Ishikawa (cell line): ENCODE results near the gene VEGFA.

ENCODE experiments used
- CEBPB ChIP-seq: IDR thresholded peaks from 2 replicates; pipeline ENCODE4 v1.6.1; 2012
- CREB1 ChIP-seq: IDR thresholded peaks from 2 replicates; pipeline ENCODE4 v1.6.1; 2012; ENCODE audit warnings: low read depth
- EGR1 ChIP-seq: IDR thresholded peaks from 2 replicates; pipeline ENCODE4 v1.6.1; 2012
- EP300 ChIP-seq: IDR thresholded peaks from 2 replicates; pipeline ENCODE4 v1.6.1; 2012; ENCODE audit warnings: borderline replicate concordance
- FOXM1 ChIP-seq: IDR thresholded peaks from 2 replicates; pipeline ENCODE4 v1.6.1; 2012; ENCODE audit warnings: low read depth, borderline replicate concordance
- NFIC ChIP-seq: IDR thresholded peaks from 2 replicates; pipeline ENCODE4 v1.6.1; 2012
- TCF12 ChIP-seq: IDR thresholded peaks from 2 replicates; pipeline ENCODE4 v1.6.1; 2012; ENCODE audit warnings: low read depth
- TF ChIP-seq, protein P1 (sequence below): IDR thresholded peaks from 2 replicates; pipeline ENCODE4 v1.6.1; 2012
- TF ChIP-seq, protein P2 (sequence below): IDR thresholded peaks from 2 replicates; pipeline ENCODE4 v1.6.1; 2012

- TF ChIP-seq, protein P1, sequence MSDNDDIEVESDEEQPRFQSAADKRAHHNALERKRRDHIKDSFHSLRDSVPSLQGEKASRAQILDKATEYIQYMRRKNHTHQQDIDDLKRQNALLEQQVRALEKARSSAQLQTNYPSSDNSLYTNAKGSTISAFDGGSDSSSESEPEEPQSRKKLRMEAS, result no peak
- TF ChIP-seq EP300 (no peak), TCF12 (no peak), NFIC (no peak), CREB1 (no peak), CEBPB (no peak), FOXM1 (no peak), EGR1 (no peak)
- TF ChIP-seq, protein P2, sequence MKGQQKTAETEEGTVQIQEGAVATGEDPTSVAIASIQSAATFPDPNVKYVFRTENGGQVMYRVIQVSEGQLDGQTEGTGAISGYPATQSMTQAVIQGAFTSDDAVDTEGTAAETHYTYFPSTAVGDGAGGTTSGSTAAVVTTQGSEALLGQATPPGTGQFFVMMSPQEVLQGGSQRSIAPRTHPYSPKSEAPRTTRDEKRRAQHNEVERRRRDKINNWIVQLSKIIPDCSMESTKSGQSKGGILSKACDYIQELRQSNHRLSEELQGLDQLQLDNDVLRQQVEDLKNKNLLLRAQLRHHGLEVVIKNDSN, result no peak
Measured at GRCh38 chr6:43720999-43721398, 49.0 kb upstream of the VEGFA start.
